Neural cell (in vitro differentiated cells): ENCODE results near the gene KLF12. TPM values are rescaled to one million over a fixed set of nuclear protein-coding genes. Genes with fewer than 3 reads are reported as not detected.

ENCODE experiments used
- H2AFZ ChIP-seq: fragments of 200-600, 300-800 bp; sonication (generic), shearing (Covaris generic); 2 replicates; pipeline ENCODE4 v1.6.0; 2014; ENCODE audit warnings: low read depth, mild to moderate bottlenecking, antibody characterized with exemption, low read length, moderate library complexity
- H3F3A ChIP-seq: fragments of 200-600 bp; shearing (Covaris generic); 2 replicates; pipeline ENCODE4 v1.6.1; 2016; ENCODE audit warnings: mild to moderate bottlenecking, moderate library complexity, mixed read lengths, antibody characterized with exemption, low read length; ENCODE audit not compliant: insufficient read depth, poor library complexity, severe bottlenecking
- H3K27ac ChIP-seq: fragments of 200-600, 300-800 bp; sonication (generic), shearing (Covaris generic); 2 replicates; pipeline ENCODE4 v1.5.1; 2014; ENCODE audit warnings: mild to moderate bottlenecking, low read length, moderate library complexity
- H3K27me3 ChIP-seq: fragments of 300-800, 200-600 bp; sonication (generic), shearing (Covaris generic); 2 replicates; pipeline ENCODE4 v1.6.0; 2014; ENCODE audit warnings: mild to moderate bottlenecking, low read depth, low read length, moderate library complexity; ENCODE audit not compliant: insufficient read depth
- H3K36me3 ChIP-seq: fragments of 300-800, 200-600 bp; sonication (generic), shearing (Covaris generic); 2 replicates; pipeline ENCODE4 v1.5.1; 2014; ENCODE audit warnings: mild to moderate bottlenecking, antibody characterized with exemption, low read length, moderate library complexity; ENCODE audit not compliant: insufficient read depth
- H3K4me2 ChIP-seq: fragments of 300-800, 200-600 bp; sonication (generic), shearing (Covaris generic); 2 replicates; pipeline ENCODE4 v1.6.0; 2014; ENCODE audit warnings: mild to moderate bottlenecking, low read length
- H3K4me3 ChIP-seq: fragments of 300-800, 200-600 bp; sonication (generic), shearing (Covaris generic); 2 replicates; pipeline ENCODE4 v1.5.1; 2014; ENCODE audit warnings: mild to moderate bottlenecking, low read length, moderate library complexity
- H3K79me2 ChIP-seq: fragments of 200-600 bp; shearing (Covaris generic); replicated peaks from 2 replicates; pipeline ENCODE4 v1.6.0; 2014; ENCODE audit warnings: mild to moderate bottlenecking, low read length, moderate library complexity; ENCODE audit not compliant: insufficient read depth
- H3K9ac ChIP-seq: fragments of 300-800, 200-600 bp; sonication (generic), shearing (Covaris generic); 2 replicates; pipeline ENCODE4 v1.6.1; 2016; ENCODE audit warnings: mild to moderate bottlenecking, low read length, mixed read lengths
- H3K9me2 ChIP-seq: fragments of 200-600 bp; shearing (Covaris generic); 2 replicates; pipeline ENCODE4 v1.6.1; 2016; ENCODE audit warnings: mild to moderate bottlenecking, low read length, mixed read lengths; ENCODE audit not compliant: insufficient read depth
- H3K9me3 ChIP-seq: fragments of 200-600, 300-800 bp; sonication (generic), shearing (Covaris generic); 2 replicates; pipeline ENCODE4 v1.6.1; 2016; ENCODE audit warnings: mild to moderate bottlenecking, mixed run types, low read length, moderate library complexity, mixed read lengths
- H4K20me1 ChIP-seq: fragments of 200-600 bp; shearing (Covaris generic); 2 replicates; pipeline ENCODE4 v1.6.1; 2016; ENCODE audit warnings: mild to moderate bottlenecking, mixed run types; ENCODE audit not compliant: insufficient read depth
- CTCF ChIP-seq: fragments of 450-650 bp; IDR thresholded peaks from 2 replicates; pipeline ENCODE4 v1.5.1; 2014; ENCODE audit warnings: antibody characterized with exemption, mild to moderate bottlenecking, moderate library complexity; ENCODE audit not compliant: poor library complexity, severe bottlenecking
- EP300 ChIP-seq: fragments of 450-650 bp; conservative IDR thresholded peaks from 2 replicates; pipeline ENCODE4 v1.6.1; 2014; ENCODE audit warnings: antibody characterized with exemption, mild to moderate bottlenecking, moderate library complexity; ENCODE audit not compliant: poor library complexity, severe bottlenecking
- EZH2 ChIP-seq: fragments of 200-600, 300-800 bp; shearing (Covaris generic), sonication (generic); IDR thresholded peaks from 2 replicates; pipeline ENCODE4 v1.6.1; 2014; ENCODE audit warnings: antibody characterized with exemption, low read length, borderline replicate concordance, mild to moderate bottlenecking; ENCODE audit not compliant: insufficient read depth, poor library complexity, severe bottlenecking
- MXI1 ChIP-seq: fragments of 450-650 bp; conservative IDR thresholded peaks from 2 replicates; pipeline ENCODE4 v1.6.1; 2014; ENCODE audit warnings: antibody characterized with exemption, mild to moderate bottlenecking; ENCODE audit not compliant: poor library complexity, severe bottlenecking
- POLR2AphosphoS5 ChIP-seq: IDR thresholded peaks from 2 replicates; pipeline ENCODE4 v1.6.1; 2012
- RAD21 ChIP-seq: fragments of 450-650 bp; conservative IDR thresholded peaks from 2 replicates; pipeline ENCODE4 v1.6.1; 2014; ENCODE audit warnings: antibody characterized with exemption, mild to moderate bottlenecking, moderate library complexity
- REST ChIP-seq: IDR thresholded peaks from 2 replicates; pipeline ENCODE4 v1.6.1; 2012; ENCODE audit warnings: borderline replicate concordance
- SMC3 ChIP-seq: fragments of 450-650 bp; conservative IDR thresholded peaks from 2 replicates; pipeline ENCODE4 v1.6.1; 2014; ENCODE audit warnings: antibody characterized with exemption, mild to moderate bottlenecking, moderate library complexity; ENCODE audit not compliant: poor library complexity
- TAF1 ChIP-seq: IDR thresholded peaks from 2 replicates; pipeline ENCODE4 v1.6.1; 2012; ENCODE audit warnings: low read depth
- polyA plus RNA-seq: library from polyadenylated mRNA; depleted of rRNA; stranded (reverse); fragments of >200 nt; gene quantifications from 2 replicates; pipeline ENCODE4 v1.2.3, GENCODE V29; 2014

Gene KLF12
- polyA plus RNA-seq, 1 donor from 2014 or later: 53.5 TPM

GRCh38 chr13:74102691-74103090 lies 31.5 kb downstream of the KLF12 start (continued):
- no peak for TF ChIP-seq MXI1

GRCh38 chr13:74101436-74101835 lies 32.8 kb downstream of the KLF12 start:
- Histone ChIP-seq H3K9me2 (no peaks in the 10 kb centered on the region), H3K4me2 (no peak overlapping the region), H3K27ac (no peak overlapping the region), H3K9me3 (no peaks in the 10 kb centered on the region), H3K79me2 (peaks cover 91% of the 10 kb centered on the region), H3F3A (no peaks in the 10 kb centered on the region), H2AFZ (no peak overlapping the region), H3K4me3 (no peak overlapping the region), H4K20me1 (no peaks in the 10 kb centered on the region), H3K27me3 (no peaks in the 10 kb centered on the region), H3K9ac (no peak overlapping the region), H3K36me3 (no peaks in the 10 kb centered on the region)
- TF ChIP-seq REST (no peak), SMC3 (no peak), EZH2 (no peak), EP300 (no peak), RAD21 (no peak), MXI1 (no peak), CTCF (no peak), TAF1 (no peak), POLR2AphosphoS5 (no peak)

- Histone ChIP-seq H3K36me3 (no peaks in the 10 kb centered on the region), H3K27me3 (no peaks in the 10 kb centered on the region), H3K4me2 (no peak overlapping the region), H3K4me3 (no peak overlapping the region), H3F3A (no peaks in the 10 kb centered on the region), H4K20me1 (no peaks in the 10 kb centered on the region), H3K9me2 (no peaks in the 10 kb centered on the region), H3K9ac (no peak overlapping the region), H3K9me3 (no peaks in the 10 kb centered on the region), H3K79me2 (peaks cover 86% of the 10 kb centered on the region), H3K27ac (no peak overlapping the region), H2AFZ (no peak overlapping the region)
- TF ChIP-seq TAF1 (no peak), EP300 (no peak), RAD21 (no peak), REST (no peak), SMC3 (no peak), POLR2AphosphoS5 (no peak), CTCF (no peak), EZH2 (no peak), MXI1 (no peak)
These were observed 36.1 kb downstream of the KLF12 start for GRCh38 chr13:74098077-74098476.
